GM13976 (cell line): ENCODE measurements around the gene GABRB3.

Experiments
- DNase-seq: peaks from one replicate; pipeline ENCODE4 v3.0.0; 2012; ENCODE audit warnings: low spot score
- CTCF ChIP-seq: IDR thresholded peaks from 2 replicates; pipeline ENCODE4 v1.5.1; 2012; ENCODE audit warnings: borderline replicate concordance, mild to moderate bottlenecking; ENCODE audit not compliant: insufficient read depth; ENCODE audit errors: extremely low read depth, missing control alignments, control extremely low read depth
- in situ Hi-C: fragments of 300-500 bp; cut with MboI; formaldehyde crosslinking; loops from one replicate; pipeline ENCODE4 v1.12.0; 2022; ENCODE audit warnings: low sequenced_read_pairs, mixed read lengths, inconsistent platforms; ENCODE audit not compliant: unreplicated experiment

The GABRB3 gene

DNA sequence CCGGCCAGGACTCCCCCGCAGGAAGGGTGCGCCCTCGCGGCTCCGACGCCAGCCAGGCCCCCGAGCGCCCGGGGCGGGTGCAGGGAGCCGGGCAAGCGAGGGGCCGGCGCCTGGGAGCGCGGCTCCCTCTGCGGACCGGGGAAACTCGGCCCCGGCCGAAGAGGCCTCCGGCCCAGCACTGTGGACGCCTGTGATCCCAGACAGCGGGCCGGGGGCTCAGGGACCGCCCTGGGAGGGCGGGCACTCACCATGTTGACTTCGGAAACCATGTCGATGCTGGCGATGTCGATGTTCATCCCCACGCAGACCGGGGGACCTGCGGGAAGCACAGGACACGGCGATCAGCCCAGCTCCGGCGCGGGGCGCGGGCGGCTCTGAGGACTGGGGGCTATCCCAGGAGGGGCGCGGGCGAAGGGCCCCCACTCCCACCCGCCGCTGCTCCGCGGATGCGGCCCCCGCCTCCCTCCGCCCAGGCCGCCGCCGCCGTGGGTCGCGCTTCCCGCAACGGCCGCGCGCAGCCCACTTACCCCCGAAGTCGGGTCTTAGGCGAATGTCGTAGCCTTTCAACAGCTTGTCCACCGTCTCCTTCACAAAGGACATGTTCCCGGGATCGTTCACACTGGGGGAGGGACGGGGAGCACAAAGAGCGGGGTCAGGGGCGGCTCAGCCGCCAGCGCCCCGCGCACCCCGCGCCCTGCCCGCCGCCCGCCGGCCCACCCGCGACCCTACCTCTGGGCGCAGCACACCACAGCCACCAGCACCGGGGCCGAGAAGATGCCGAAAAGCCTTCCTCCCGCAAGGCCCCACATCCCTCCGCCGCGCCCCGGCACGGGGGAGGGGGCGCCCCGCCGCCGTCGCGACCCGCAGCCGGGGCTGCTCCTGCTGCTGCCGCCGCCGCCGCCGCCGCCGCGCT, at the start of gene GABRB3:
Gene GABRB3 (minus strand): TSS at position 913 of the 913 bp plus-strand sequence.
- peak; percentile 24 for DNase-seq
- no peak for TF ChIP-seq CTCF

DNA sequence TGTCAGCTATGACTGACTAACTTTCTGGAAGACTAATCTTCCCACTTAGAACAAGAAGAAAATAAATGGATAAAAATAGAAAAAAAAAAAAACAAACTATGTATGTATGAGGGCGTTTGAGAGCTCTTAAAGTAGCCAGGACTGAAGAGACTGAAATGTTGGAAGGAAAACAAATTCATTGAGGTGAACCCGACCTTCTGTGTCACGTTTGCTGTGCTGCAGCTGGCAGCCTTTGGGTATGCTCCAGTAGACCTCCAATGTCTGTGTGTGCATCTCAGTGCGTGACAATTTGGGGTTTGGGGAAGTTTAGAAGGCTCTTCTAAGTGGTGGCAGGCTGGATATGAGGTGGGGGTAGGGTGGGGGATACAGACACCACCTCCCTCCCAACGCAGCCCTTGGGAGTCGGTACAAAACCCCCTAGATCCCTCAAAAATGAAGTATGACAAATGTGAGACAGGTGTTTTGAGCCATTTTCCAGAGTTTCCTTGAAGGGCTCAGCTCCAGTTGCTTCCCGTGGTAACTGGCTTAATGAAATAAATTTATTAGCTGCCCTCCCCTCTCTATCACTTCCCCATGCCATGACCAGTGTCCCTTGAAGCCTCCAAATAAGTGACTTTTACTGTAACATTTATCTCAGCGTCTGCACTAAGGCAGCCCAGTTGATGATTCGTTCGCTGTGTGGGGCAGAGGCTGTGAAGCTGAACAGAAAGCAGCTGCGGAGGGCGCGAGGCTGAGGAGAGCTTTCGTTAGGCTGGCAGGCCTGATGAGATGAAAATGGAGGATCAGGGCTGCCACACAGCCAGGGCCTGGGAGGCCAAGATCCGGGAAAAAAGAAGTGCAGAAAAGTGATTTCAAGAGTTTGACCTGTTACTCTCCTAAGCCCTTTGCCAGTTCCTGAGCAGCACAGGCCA, 34.9 kb upstream of the GABRB3 start:
- in situ Hi-C loops = no loop called here
- no peak for DNase-seq
- TF ChIP-seq CTCF = no peak

More for the DNA sequence above, at the start of gene GABRB3:
- in situ Hi-C loops = no loop called here

DNA sequence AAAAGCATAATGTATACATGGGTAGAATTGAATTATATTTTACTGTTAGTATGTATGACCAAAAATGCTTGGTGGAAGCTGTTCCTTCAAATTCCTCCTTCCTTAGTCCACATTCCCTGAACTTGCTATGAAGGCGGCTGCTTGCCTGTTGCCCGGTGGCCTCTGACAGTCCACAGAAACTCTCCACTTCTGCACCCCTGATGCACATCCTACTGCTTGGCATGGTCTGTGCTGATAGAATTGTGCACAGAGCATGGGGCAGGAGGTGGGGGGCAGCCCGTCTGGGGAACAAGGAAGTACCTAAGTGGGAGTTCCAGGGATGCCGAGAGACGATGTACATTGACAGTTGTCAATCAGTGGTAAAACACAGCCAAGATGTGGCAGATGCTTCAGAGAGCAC, 33.7 kb upstream of the GABRB3 start:
- TF ChIP-seq CTCF = no peak
- in situ Hi-C loops = no loop called here
- no peak for DNase-seq

GRCh38 chr15:26806151-26806550, 33.3 kb upstream of the GABRB3 start:
- TF ChIP-seq CTCF = no peak
- in situ Hi-C loops = no loop called here
- DNase-seq = no peak

DNA sequence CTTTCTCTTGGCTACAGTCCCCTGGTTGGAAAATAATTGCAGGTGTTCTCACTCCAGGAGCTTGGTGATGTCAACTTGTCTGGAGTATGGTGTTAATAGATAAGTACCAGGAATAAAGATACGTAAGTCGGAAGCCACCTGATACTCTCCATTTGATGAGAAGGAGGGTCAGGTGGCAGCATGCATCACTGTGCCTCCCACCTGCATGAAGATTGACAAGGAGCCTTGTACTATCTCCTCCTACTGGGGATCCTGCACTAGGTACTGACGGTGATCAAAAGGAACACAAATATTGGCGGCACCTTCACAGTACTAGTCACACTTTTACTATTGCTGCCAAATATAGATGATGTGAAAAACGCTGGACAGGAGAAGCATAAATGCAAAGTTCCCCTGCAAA, 32.6 kb upstream of the GABRB3 start:
- DNase-seq = no peak
- in situ Hi-C loops = no loop called here
- TF ChIP-seq CTCF = no peak

- in situ Hi-C loops = no loop called here
- no peak for TF ChIP-seq CTCF
- no peak for DNase-seq
These were observed 31.4 kb upstream of the GABRB3 start for GRCh38 chr15:26804063-26804804.
